Loucy (cell line): ENCODE results near the gene JARID2.

Experiments
- H2AFZ ChIP-seq: fragments of 200-600 bp; sonication (generic); 2 replicates; pipeline ENCODE4 v1.6.0; 2016; ENCODE audit warnings: antibody characterized with exemption, mild to moderate bottlenecking, low read length, moderate library complexity
- H3F3A ChIP-seq: fragments of 200-600 bp; 2 replicates; pipeline ENCODE4 v1.6.0; 2016; ENCODE audit warnings: antibody characterized with exemption, low read depth, mild to moderate bottlenecking
- H3K27me3 ChIP-seq: fragments of 200-600 bp; sonication (generic); 2 replicates; pipeline ENCODE4 v1.6.1; 2014; ENCODE audit warnings: low read length, mild to moderate bottlenecking; ENCODE audit not compliant: insufficient read depth, poor library complexity, severe bottlenecking
- H3K36me3 ChIP-seq: fragments of 200-600 bp; sonication (generic); 2 replicates; pipeline ENCODE4 v1.6.1; 2016; ENCODE audit warnings: low read length; ENCODE audit not compliant: insufficient read depth
- H3K4me1 ChIP-seq: fragments of 200-600 bp; sonication (generic); 2 replicates; pipeline ENCODE4 v1.5.1; 2014; ENCODE audit warnings: low read length, mild to moderate bottlenecking; ENCODE audit not compliant: insufficient read depth, poor library complexity, severe bottlenecking
- H3K4me2 ChIP-seq: fragments of 200-600 bp; sonication (generic); 2 replicates; pipeline ENCODE4 v1.6.0; 2014; ENCODE audit warnings: antibody characterized with exemption, low read length, low read depth, mild to moderate bottlenecking; ENCODE audit not compliant: poor library complexity, severe bottlenecking
- H3K4me3 ChIP-seq: fragments of 200-600 bp; sonication (generic); 2 replicates; pipeline ENCODE4 v1.5.1; 2014; ENCODE audit warnings: low read length, mild to moderate bottlenecking, mixed read lengths; ENCODE audit not compliant: poor library complexity, severe bottlenecking
- H3K79me2 ChIP-seq: fragments of 200-600 bp; sonication (generic); 2 replicates; pipeline ENCODE4 v1.6.1; 2014; ENCODE audit warnings: low read length; ENCODE audit not compliant: insufficient read depth
- H3K9ac ChIP-seq: fragments of 200-600 bp; sonication (generic); 2 replicates; pipeline ENCODE4 v1.6.0; 2014; ENCODE audit warnings: mild to moderate bottlenecking, low read depth, low read length, moderate library complexity; ENCODE audit not compliant: poor library complexity, severe bottlenecking
- H3K9me2 ChIP-seq: fragments of 200-600 bp; sonication (generic); replicated peaks from 2 replicates; pipeline ENCODE4 v1.6.1; 2016; ENCODE audit warnings: low read depth, low read length, mixed read lengths
- H3K9me3 ChIP-seq: fragments of 200-600 bp; sonication (generic); 2 replicates; pipeline ENCODE4 v1.6.1; 2014; ENCODE audit warnings: mild to moderate bottlenecking, antibody characterized with exemption, low read length, low read depth; ENCODE audit not compliant: insufficient read depth
- H4K20me1 ChIP-seq: fragments of 200-600 bp; sonication (generic); 2 replicates; pipeline ENCODE4 v1.6.0; 2014; ENCODE audit warnings: antibody characterized with exemption, low read length, mild to moderate bottlenecking; ENCODE audit not compliant: insufficient read depth, poor library complexity, severe bottlenecking
- EZH2phosphoT487 ChIP-seq: fragments of 200-600 bp; IDR thresholded peaks from 2 replicates; pipeline ENCODE4 v1.6.1; 2018; ENCODE audit warnings: antibody characterized with exemption, mild to moderate bottlenecking, moderate library complexity, borderline replicate concordance
- TF ChIP-seq, protein P1 (sequence below): fragments of 200-600 bp; sonication (generic); conservative IDR thresholded peaks from 2 replicates; pipeline ENCODE4 v1.5.1; 2014; ENCODE audit warnings: mild to moderate bottlenecking, antibody characterized with exemption, low read length

The JARID2 gene

GRCh38 chr6:15230827-15231226 is 15.0 kb upstream of the JARID2 start:
- no peak overlapping the region for H3K9ac ChIP-seq
- H4K20me1 ChIP-seq, result no peaks in the 10 kb centered on the region
- H3K27me3 ChIP-seq, result no peaks in the 10 kb centered on the region
- no peaks in the 10 kb centered on the region for H3K79me2 ChIP-seq
- H3K9me3 ChIP-seq, result no peaks in the 10 kb centered on the region
- H2AFZ ChIP-seq, result no peak overlapping the region
- no peaks in the 10 kb centered on the region for H3F3A ChIP-seq
- no peak overlapping the region for H3K4me3 ChIP-seq
- no peaks in the 10 kb centered on the region for H3K36me3 ChIP-seq
- no peak for TF ChIP-seq EZH2phosphoT487
- TF ChIP-seq, protein P1, sequence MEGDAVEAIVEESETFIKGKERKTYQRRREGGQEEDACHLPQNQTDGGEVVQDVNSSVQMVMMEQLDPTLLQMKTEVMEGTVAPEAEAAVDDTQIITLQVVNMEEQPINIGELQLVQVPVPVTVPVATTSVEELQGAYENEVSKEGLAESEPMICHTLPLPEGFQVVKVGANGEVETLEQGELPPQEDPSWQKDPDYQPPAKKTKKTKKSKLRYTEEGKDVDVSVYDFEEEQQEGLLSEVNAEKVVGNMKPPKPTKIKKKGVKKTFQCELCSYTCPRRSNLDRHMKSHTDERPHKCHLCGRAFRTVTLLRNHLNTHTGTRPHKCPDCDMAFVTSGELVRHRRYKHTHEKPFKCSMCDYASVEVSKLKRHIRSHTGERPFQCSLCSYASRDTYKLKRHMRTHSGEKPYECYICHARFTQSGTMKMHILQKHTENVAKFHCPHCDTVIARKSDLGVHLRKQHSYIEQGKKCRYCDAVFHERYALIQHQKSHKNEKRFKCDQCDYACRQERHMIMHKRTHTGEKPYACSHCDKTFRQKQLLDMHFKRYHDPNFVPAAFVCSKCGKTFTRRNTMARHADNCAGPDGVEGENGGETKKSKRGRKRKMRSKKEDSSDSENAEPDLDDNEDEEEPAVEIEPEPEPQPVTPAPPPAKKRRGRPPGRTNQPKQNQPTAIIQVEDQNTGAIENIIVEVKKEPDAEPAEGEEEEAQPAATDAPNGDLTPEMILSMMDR, result no peak
- no peaks in the 10 kb centered on the region for H3K4me1 ChIP-seq
- no peak overlapping the region for H3K4me2 ChIP-seq
- H3K9me2 ChIP-seq, result no peaks in the 10 kb centered on the region

DNA sequence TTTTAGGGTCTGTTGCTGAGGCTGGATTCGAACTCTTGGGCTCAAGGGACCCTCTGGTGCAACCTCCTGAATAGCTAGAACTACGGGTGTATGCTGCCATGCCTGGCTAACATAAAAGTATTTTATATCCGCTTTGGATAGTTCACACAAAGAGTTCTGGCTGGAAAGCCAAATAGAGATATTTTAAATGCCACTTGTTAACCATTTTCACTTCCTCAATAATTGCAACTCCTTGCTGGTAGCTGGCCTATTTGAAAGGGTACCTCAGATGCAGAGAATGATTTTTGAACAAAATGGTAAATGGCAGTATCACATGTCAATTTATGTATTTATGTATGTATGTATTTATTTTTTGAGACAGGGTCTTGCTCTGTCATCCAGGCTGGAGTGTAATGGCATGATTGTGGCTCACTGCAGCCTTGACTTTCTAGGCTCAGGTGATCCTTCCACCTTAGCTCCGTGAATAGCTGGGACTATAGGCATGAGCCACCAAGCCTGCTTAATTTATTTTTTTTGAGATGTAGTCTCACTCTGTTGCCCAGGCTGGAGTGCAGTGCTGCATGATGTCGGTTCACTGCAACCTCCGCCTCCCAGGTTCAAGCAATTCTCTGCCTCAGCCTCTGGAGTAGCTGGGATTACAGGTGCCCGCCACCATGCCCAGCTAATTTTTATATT is 12.9 kb upstream of the JARID2 start:
- Histone ChIP-seq H2AFZ (no peak overlapping the region), H3K4me2 (no peak overlapping the region), H3K9ac (no peak overlapping the region), H3K36me3 (no peaks in the 10 kb centered on the region), H4K20me1 (no peaks in the 10 kb centered on the region), H3K79me2 (no peaks in the 10 kb centered on the region), H3K4me1 (no peaks in the 10 kb centered on the region), H3K9me3 (no peaks in the 10 kb centered on the region), H3K4me3 (no peak overlapping the region), H3F3A (no peaks in the 10 kb centered on the region), H3K27me3 (no peaks in the 10 kb centered on the region), H3K9me2 (no peaks in the 10 kb centered on the region)
- TF ChIP-seq, protein P1, result no peak
- TF ChIP-seq EZH2phosphoT487, result no peak

- H3K9me2 ChIP-seq, result no peaks in the 10 kb centered on the region
- no peak for TF ChIP-seq EZH2phosphoT487
- TF ChIP-seq, protein P1, result no peak
- no peak overlapping the region for H2AFZ ChIP-seq
- H3K9ac ChIP-seq, result no peak overlapping the region
- no peaks in the 10 kb centered on the region for H3F3A ChIP-seq
- H3K9me3 ChIP-seq, result no peaks in the 10 kb centered on the region
- no peak overlapping the region for H3K4me2 ChIP-seq
- no peaks in the 10 kb centered on the region for H3K36me3 ChIP-seq
- no peaks in the 10 kb centered on the region for H3K4me1 ChIP-seq
- H3K4me3 ChIP-seq, result no peak overlapping the region
- H4K20me1 ChIP-seq, result no peaks in the 10 kb centered on the region
- H3K79me2 ChIP-seq, result no peaks in the 10 kb centered on the region
- no peaks in the 10 kb centered on the region for H3K27me3 ChIP-seq
Observed at GRCh38 chr6:15234068-15234758, 11.7 kb upstream of the JARID2 start.
